Measurements from ENCODE around the gene TAS2R16. TPM values are rescaled to one million over a fixed set of nuclear protein-coding genes. Genes with fewer than 3 reads are reported as not detected.
A peak's percentile ranks its signal among the peaks of the same experiment; 100 is the strongest.

Gene TAS2R16
- polyA plus RNA-seq, 1 donor from 2014 or later, result not detected

DNA sequence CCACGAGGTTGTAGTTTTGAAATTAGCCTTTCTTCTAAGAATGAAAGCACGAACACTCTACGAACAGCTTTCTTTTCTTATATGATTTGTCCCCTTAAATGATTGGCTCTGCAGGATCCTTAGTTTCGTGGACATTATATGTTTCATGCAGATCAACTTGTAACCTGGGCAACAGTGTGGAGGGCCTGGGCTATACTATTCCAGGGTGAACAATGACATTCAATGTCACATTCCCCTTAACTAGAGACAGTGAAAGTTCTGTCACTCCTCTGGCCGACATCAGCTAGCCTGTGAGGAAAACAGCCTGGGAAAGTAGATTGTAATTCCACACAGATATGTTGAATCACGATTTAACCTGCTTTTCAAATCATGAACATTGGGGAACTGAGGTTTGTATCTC, 23.4 kb downstream of the TAS2R16 start:
- no peaks in the 10 kb centered on the region for H3K79me2 ChIP-seq (replicated peaks; ENCODE audit: insufficient read depth, low read length)
- H3K9me2 ChIP-seq (ENCODE audit: insufficient read depth, low read length), result no peaks in the 10 kb centered on the region
- H3K9ac ChIP-seq (ENCODE audit: low read length), result no peak overlapping the region
- H3K4me2 ChIP-seq (ENCODE audit: low read length), result no peak overlapping the region
- no peak overlapping the region for H2AFZ ChIP-seq (ENCODE audit: low read depth, low read length)
- H3K27ac ChIP-seq (ENCODE audit: low read length), result peak overlapping the region; percentile 23
- TF ChIP-seq TAF1 (IDR thresholded peaks at IDR 0.05; ENCODE audit: low read depth) (no peak), CTCF (IDR thresholded peaks at IDR 0.05; ENCODE audit: poor library complexity, severe bottlenecking) (no peak), EP300 (conservative IDR thresholded peaks at IDR 0.05; ENCODE audit: poor library complexity, severe bottlenecking) (peak; percentile 78), MXI1 (conservative IDR thresholded peaks at IDR 0.05; ENCODE audit: poor library complexity, severe bottlenecking) (no peak), EZH2 (IDR thresholded peaks at IDR 0.05; ENCODE audit: borderline replicate concordance, insufficient read depth, low read length, poor library complexity, severe bottlenecking) (no peak), POLR2AphosphoS5 (IDR thresholded peaks at IDR 0.05) (peak; percentile 17)
- no peaks in the 10 kb centered on the region for H3K27me3 ChIP-seq (ENCODE audit: insufficient read depth, low read depth, low read length)
- H3K36me3 ChIP-seq (ENCODE audit: insufficient read depth, low read length), result no peaks in the 10 kb centered on the region
- no peaks in the 10 kb centered on the region for H4K20me1 ChIP-seq (ENCODE audit: insufficient read depth)
- no peaks in the 10 kb centered on the region for H3F3A ChIP-seq (ENCODE audit: insufficient read depth, low read length, poor library complexity, severe bottlenecking)
- no peaks in the 10 kb centered on the region for H3K9me3 ChIP-seq (ENCODE audit: low read length)
- peak overlapping the region; percentile 9 for H3K4me3 ChIP-seq (ENCODE audit: low read length)

DNA sequence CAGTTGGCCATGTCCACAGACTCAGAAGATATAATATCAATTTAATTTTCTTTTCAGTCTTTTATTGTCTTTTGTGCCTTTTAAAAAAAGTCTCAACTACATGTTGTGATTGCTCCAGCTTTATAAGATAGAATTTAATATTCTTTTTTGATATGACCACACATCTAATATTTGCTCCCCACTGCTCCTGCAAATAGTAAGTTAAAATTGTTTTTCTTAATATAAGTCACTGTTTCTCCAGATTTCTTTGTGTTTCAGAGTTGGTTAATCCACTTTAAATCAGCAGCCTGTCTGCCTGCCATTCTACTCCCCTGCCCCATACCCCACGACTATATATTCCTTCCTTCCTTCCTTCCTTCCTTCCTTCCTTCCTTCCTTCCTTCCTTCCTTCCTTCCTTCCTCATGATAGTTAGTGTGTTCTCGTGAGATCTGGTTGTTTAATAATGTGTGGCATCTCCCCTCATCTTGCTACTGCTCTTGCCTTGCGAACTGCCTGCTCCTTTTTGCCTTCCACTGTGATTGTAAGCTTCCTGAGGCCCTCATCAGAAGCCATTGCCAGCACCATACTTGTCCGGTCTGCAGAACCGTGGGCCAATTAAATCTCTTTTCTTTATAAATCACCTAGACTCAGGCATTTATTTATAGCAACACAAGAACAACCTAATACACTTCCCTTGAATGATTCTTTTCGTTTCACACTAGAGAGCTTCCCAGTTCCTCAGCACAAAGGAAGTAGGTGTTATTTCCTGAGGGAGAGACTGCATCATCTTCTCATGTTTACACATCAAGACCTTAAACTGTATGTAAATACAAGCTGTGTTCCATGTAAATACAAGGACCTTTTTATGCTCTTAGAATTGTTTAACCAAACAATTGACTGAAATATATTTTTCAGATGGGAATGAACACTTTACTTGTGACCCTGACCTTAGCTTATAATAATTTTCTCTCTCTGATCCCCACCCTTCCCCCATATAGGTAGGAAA, 24.5 kb downstream of the TAS2R16 start:
- no peaks in the 10 kb centered on the region for H3K9me3 ChIP-seq (ENCODE audit: low read length)
- H3K79me2 ChIP-seq (replicated peaks; ENCODE audit: insufficient read depth, low read length), result no peaks in the 10 kb centered on the region
- H3K9me2 ChIP-seq (ENCODE audit: insufficient read depth, low read length), result no peaks in the 10 kb centered on the region
- no peak overlapping the region for H3K4me3 ChIP-seq (ENCODE audit: low read length)
- no peak overlapping the region for H3K9ac ChIP-seq (ENCODE audit: low read length)
- no peaks in the 10 kb centered on the region for H3K36me3 ChIP-seq (ENCODE audit: insufficient read depth, low read length)
- H3K27me3 ChIP-seq (ENCODE audit: insufficient read depth, low read depth, low read length), result no peaks in the 10 kb centered on the region
- H2AFZ ChIP-seq (ENCODE audit: low read depth, low read length), result no peak overlapping the region
- no peak overlapping the region for H3K4me2 ChIP-seq (ENCODE audit: low read length)
- no peaks in the 10 kb centered on the region for H3F3A ChIP-seq (ENCODE audit: insufficient read depth, low read length, poor library complexity, severe bottlenecking)
- TF ChIP-seq MXI1 (conservative IDR thresholded peaks at IDR 0.05; ENCODE audit: poor library complexity, severe bottlenecking), result no peak
- peak overlapping the region; percentile 23 for H3K27ac ChIP-seq (ENCODE audit: low read length)
- no peaks in the 10 kb centered on the region for H4K20me1 ChIP-seq (ENCODE audit: insufficient read depth)

GRCh38 chr7:122968389-122968788, 27.1 kb downstream of the TAS2R16 start:
- no peaks in the 10 kb centered on the region for H3F3A ChIP-seq (ENCODE audit: insufficient read depth, low read length, poor library complexity, severe bottlenecking)
- TF ChIP-seq CTCF (IDR thresholded peaks at IDR 0.05; ENCODE audit: poor library complexity, severe bottlenecking) (no peak), SMC3 (conservative IDR thresholded peaks at IDR 0.05; ENCODE audit: poor library complexity) (no peak), RAD21 (conservative IDR thresholded peaks at IDR 0.05) (no peak), EZH2 (IDR thresholded peaks at IDR 0.05; ENCODE audit: borderline replicate concordance, insufficient read depth, low read length, poor library complexity, severe bottlenecking) (no peak), POLR2AphosphoS5 (IDR thresholded peaks at IDR 0.05) (peak; percentile 26), EP300 (conservative IDR thresholded peaks at IDR 0.05; ENCODE audit: poor library complexity, severe bottlenecking) (peak; percentile 63), MXI1 (conservative IDR thresholded peaks at IDR 0.05; ENCODE audit: poor library complexity, severe bottlenecking) (no peak), TAF1 (IDR thresholded peaks at IDR 0.05; ENCODE audit: low read depth) (no peak)
- TF ChIP-seq, protein P1, sequence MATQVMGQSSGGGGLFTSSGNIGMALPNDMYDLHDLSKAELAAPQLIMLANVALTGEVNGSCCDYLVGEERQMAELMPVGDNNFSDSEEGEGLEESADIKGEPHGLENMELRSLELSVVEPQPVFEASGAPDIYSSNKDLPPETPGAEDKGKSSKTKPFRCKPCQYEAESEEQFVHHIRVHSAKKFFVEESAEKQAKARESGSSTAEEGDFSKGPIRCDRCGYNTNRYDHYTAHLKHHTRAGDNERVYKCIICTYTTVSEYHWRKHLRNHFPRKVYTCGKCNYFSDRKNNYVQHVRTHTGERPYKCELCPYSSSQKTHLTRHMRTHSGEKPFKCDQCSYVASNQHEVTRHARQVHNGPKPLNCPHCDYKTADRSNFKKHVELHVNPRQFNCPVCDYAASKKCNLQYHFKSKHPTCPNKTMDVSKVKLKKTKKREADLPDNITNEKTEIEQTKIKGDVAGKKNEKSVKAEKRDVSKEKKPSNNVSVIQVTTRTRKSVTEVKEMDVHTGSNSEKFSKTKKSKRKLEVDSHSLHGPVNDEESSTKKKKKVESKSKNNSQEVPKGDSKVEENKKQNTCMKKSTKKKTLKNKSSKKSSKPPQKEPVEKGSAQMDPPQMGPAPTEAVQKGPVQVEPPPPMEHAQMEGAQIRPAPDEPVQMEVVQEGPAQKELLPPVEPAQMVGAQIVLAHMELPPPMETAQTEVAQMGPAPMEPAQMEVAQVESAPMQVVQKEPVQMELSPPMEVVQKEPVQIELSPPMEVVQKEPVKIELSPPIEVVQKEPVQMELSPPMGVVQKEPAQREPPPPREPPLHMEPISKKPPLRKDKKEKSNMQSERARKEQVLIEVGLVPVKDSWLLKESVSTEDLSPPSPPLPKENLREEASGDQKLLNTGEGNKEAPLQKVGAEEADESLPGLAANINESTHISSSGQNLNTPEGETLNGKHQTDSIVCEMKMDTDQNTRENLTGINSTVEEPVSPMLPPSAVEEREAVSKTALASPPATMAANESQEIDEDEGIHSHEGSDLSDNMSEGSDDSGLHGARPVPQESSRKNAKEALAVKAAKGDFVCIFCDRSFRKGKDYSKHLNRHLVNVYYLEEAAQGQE (IDR thresholded peaks at IDR 0.05; ENCODE audit: borderline replicate concordance), result no peak

More at GRCh38 chr7:122968389-122968788, 27.1 kb downstream of the TAS2R16 start:
- Histone ChIP-seq H3K4me2 (ENCODE audit: low read length) (peak overlapping the region; percentile 8), H3K27me3 (ENCODE audit: insufficient read depth, low read depth, low read length) (no peaks in the 10 kb centered on the region), H4K20me1 (ENCODE audit: insufficient read depth) (no peaks in the 10 kb centered on the region), H3K4me3 (ENCODE audit: low read length) (peak overlapping the region; percentile 13), H3K27ac (ENCODE audit: low read length) (peak overlapping the region; percentile 16), H2AFZ (ENCODE audit: low read depth, low read length) (no peak overlapping the region), H3K9ac (ENCODE audit: low read length) (no peak overlapping the region), H3K79me2 (replicated peaks; ENCODE audit: insufficient read depth, low read length) (no peaks in the 10 kb centered on the region), H3K36me3 (ENCODE audit: insufficient read depth, low read length) (no peaks in the 10 kb centered on the region), H3K9me2 (ENCODE audit: insufficient read depth, low read length) (no peaks in the 10 kb centered on the region), H3K9me3 (ENCODE audit: low read length) (no peaks in the 10 kb centered on the region)

All from neural cell (in vitro differentiated cells).